LoVo (cell line): ENCODE data around the gene IRF3.

Experiments
- DNase-seq: peaks from one replicate; pipeline ENCODE4 v3.0.0-alpha.2; 2016; ENCODE audit warnings: low spot score

Gene IRF3

DNA sequence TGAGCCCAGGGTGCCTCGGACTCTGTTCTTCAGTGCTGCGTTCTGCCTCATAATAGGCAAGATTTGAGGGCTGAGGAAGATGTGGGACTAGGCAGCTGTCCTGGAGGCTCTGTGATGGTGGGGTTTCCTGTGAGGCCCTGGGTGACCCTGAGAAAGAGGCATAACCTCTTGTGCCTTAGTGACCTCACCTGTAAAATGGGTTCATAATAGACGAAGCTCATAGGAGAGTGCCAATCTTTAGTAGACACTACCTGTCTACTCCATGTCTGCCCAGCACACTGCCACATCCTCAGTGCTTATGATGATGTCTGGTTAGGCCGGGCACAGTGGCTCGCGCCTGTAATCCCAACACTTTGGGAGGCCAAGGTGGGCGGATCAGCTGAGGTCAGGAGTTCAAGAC lies 49.1 kb downstream of the IRF3 start:
- DNase-seq, result no peak

DNA sequence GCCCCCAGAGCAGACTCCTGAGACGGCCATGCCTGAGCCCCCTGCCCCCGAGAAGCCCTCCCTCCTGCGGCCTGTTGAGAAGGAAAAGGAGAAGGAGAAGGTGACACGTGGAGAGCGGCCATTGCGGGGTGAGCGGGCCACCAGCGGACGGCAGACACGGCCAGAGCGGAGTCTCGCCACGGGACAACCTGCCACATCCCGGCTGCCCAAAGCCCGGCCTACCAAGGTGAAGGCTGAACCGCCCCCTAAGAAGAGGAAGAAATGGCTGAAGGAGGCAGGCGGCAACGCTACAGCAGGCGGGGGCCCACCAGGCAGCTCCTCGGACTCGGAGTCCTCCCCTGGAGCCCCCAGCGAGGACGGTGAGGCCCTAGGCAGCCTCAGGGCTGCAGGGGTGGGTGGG lies 49.8 kb downstream of the IRF3 start:
- DNase-seq, result no peak

DNA sequence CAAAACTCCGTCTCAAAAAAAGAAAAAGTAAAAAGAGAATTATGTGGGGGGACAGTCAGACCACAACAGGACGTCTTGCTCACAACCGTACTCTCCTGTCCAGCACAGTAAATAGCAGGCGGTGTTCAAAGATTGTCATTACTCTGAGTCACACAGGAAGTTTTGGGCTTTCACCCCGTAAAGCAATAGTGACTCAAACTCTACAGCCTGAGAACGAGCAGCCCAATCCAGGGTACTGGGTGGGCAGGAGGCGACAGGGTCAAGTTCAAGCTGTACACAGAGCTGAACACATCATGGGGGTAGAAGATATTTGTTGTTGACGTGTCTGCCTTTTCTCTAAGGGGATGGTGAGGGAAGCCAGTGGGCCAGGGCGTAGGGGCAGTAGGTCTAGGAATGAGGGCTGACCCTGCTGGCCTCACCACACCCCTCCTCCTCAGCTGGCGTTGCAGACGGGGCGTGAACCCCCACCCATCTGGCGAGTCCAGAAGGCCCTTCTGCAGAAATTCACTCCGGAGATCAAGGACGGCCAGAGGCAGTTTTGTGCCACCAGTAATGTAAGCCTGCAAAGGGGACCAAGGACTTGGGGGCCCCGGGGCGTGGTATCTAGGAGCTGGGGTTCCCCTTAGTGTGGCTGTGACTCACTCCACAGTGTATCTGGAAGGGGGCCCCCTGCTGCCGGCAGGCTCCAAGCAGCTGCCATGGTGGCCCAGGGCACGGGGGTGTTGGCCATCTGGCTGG lies 51.4 kb downstream of the IRF3 start:
- no peak for DNase-seq

DNA sequence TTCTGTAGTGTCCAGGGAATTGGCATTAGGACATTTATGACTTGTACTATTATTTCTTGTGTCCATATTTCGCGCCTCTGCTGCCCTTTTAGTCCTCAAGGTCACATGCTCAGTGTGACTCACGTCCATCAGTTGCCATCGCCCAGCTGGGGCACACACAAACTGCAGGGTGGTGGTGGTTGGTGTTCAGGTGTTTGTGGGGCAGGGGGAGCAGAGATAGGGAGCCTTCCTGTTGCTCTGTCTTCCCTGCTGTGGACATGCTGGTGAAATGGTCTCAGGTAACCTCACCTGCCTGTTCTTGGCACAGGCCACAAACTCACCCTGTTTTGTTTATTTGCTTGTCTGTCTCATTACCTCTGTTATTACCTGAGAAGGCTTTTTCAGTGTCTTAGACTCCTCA lies 52.3 kb downstream of the IRF3 start:
- DNase-seq, result no peak
